PC-9 (cell line): Measurements from ENCODE around the gene B3GALNT1.

Experiments
- CTCF ChIP-seq: fragments of 200-600 bp; sonication (generic); conservative IDR thresholded peaks from 2 replicates; pipeline ENCODE4 v1.6.1; 2017; ENCODE audit warnings: mixed run types, antibody characterized with exemption, mild to moderate bottlenecking, moderate library complexity
- EZH2 ChIP-seq: fragments of 200-600 bp; sonication (generic); IDR thresholded peaks from 2 replicates; pipeline ENCODE4 v1.8.0; 2017; ENCODE audit warnings: antibody characterized with exemption, low read depth

- TF ChIP-seq CTCF (no peak), EZH2 (no peak)
Measured at GRCh38 chr3:161107311-161107710, 2.2 kb upstream of the B3GALNT1 start.
